Right ventricle myocardium superior (tissue), 1 donor: ENCODE results near the gene RTN4IP1. TPM values are rescaled to one million over a fixed set of nuclear protein-coding genes. Genes with fewer than 3 reads are reported as not detected.
"Not testable (repeated sequence)": the region's sequence is repeated elsewhere in the genome, so short reads cannot be mapped to it uniquely, and the experiment has no call there.

Experiments used
- ATAC-seq: fragments of 200-7000 bp; cut with Tn5 transposase; one replicate; pipeline ENCODE4 v1.9.1; 2020; ENCODE audit warnings: mild to moderate bottlenecking; ENCODE audit not compliant: poor library complexity
- DNase-seq: peaks from one replicate; pipeline ENCODE4 v3.0.0-alpha.2; 2020
- intact Hi-C: fragments of 100-400 bp; cut with DNase I; formaldehyde crosslinking; loops from one replicate; pipeline ENCODE4 v1.11.2; 2022
- total RNA-seq: library from RNA; stranded (reverse); fragmentation: NEBNext Ultra II Directional; extraction: Animal tissue kit (Norgen Biotek cat#: 25700); gene quantifications from one replicate; pipeline ENCODE4 v1.2.1, GENCODE V29; 2021
- donor health status: DM: no; HTN: yes; CAD: no; lungs with severe emphysema.

Gene RTN4IP1
- total RNA-seq, 1 donor from 2014 or later, result 20.4 TPM

DNA sequence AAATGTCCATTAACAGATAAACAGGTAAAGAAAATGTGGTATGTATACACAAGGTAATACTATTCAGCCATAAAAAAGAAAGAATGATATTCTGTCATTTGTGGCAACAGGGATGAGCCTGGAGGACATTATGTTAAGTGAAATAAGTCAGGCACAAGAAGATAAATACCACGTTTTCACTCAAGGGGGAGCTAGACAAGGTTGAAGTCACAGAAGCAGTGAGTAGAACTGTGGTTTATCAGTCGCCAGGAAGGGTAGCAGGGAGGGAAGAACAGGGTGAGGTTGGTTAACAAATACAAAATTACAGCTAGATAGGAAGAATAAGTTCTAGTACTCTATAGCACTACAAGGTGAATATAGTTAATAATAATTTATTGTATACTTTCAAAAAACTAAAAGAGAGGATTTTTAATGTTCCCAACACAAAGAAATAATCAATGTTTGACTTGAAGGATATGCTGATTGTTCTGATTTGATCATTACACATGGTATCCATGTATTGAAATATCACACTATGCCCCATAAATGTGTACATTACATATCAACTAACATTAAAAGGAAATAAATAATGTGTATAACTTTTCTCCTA lies 21.1 kb downstream of the RTN4IP1 start:
- DNase-seq (no peak), ATAC-seq (peak; percentile 57)
- intact Hi-C loops, result loop anchor here (5.0 kb wide), 1 partner anchor 369 kb away; no protein-coding TSS in a partner anchor

DNA sequence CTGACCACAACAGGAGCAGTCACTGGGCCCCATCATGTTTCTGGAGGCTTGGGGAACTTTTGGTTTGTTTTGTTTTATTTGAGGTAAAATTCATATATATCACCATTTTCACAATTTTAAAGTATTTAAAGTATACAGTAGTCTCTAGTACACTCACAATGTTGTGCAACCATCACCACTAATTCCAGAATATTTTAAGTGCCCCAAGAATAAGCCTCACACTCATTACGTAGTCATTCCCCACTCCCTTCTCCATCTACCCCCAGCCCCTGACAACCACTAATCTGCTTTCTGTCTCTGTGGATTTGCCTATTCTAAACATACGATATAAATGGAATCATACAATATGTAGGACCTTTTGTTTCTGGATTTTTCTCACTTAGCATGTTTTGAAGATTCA lies 29.0 kb downstream of the RTN4IP1 start:
- intact Hi-C loops, result no loop called here
- DNase-seq (no peak), ATAC-seq (no peak)

DNA sequence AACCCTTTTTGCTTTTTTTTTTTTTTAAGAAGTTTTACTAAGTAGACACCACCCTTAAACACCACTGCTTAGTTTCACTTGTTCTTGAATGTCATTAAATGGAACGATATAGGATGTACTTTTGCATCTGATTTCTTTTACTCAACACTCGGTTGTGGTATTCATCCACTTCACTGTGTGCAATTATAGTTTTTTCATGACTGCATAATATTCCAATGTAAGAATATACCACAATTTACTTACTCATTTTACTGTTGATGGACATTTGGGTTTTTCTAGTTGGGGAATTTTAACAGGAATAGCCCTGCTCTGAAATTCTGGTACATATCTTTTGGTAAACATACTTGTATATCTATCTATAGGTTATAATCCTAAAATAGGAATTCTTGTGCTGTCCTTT lies 29.9 kb downstream of the RTN4IP1 start:
- ATAC-seq (no peak), DNase-seq (no peak)
- intact Hi-C loops, result no loop called here

DNA sequence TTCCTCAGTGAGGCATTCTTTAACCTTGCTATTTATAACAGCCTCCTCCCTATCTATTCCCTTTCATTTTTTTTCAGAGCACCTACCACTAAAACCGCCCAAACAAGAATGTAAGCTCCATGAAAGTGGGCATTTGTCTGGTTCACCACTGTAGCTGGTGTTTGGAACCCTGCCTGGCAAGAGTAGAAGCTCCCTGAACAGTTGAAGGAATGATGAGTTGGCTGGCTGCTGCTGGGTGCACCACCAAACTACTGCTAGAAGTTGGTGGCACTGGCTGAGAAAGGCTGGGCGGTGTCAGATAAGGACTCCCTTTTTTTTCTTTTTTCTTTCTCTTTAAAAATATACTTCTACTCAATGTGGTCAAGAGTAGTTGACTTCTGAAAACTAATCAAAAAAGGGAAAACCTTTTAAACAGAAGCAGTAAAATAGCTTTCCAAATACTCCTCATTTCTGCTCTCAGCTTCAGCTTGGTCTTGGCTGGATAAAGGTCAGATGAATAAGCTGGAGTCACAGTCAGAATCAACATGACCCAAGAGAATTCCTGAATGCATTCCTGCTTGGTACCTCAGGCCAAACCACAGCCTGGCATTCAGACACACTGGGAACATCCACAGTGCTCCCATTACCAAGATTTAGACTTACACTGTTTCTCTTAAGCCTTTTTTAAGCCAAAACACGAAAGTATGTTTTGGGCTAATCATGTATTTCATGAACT lies 38.0 kb downstream of the RTN4IP1 start:
- ATAC-seq (peak; percentile 60), DNase-seq (no peak)
- intact Hi-C loops, result no loop called here

DNA sequence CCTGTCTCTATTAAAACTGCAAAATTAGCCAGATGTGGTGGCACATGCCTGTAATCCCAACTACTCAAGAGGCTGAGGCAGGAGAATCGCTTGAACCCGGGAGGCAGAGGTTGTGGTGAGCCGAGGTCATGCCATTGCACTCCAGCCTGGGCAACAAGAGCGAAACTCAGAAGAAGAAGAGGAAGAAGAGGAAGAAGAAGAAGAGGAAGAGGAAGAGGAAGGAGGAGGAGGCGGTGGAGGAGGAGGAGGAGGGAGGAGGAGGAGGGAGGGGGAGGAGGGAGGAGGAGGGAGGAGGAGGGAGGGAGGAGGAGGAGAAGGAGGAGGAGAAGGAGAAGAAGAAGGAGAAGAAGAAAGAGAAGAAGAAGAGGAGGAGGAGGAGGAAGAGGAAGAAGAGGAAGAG lies 40.4 kb downstream of the RTN4IP1 start:
- ATAC-seq, DNase-seq, intact Hi-C loops: not testable (repeated sequence)

DNA sequence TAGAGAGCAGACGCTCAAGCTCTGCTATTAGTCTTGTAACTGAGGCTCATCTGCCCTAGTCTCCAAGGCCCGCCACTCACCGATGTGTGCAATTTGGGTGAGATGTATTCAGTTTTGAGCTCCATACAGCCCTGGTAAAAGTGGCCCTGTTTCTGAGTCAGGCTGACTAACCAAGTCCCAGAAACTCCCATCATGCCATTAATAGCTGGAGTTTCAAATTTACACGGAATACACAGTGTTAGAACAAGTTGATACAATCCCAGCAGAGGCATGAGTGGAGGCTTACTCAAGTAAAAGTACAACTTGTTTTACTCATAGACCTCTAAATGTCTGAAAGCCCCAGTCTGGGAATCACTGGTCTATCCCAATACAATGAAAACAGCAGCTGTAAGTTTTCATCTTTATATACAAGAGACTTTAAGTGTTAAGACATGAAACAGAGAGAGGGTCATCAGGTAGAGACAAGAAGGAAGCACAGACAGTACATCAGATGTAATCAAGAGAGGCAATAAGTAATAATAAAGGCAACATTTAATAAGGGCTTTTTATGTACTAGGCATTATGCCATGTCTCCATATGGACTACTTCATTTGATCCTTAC lies 42.4 kb downstream of the RTN4IP1 start:
- no peak for ATAC-seq
- intact Hi-C loops, result no loop called here
- no peak for DNase-seq

DNA sequence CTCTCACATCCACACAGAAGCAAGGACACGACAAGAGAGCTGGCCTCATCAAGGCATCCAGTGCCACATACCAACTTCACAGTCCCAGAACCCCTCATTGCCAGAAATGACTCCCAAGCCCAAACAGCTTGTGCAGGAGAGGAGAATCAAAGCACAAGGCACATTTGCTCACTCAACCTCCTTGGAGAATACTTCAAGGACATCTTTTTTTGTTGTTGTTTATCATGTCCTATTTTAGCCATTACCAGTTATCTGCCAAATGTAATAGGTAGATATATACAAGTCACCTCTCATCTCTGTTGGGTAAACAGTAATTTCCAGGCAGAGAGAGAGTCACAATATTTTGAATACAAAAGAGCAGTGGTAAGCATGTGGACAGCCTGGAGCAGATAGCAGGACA lies 47.8 kb downstream of the RTN4IP1 start:
- ATAC-seq (peak; percentile 46), DNase-seq (no peak)
- intact Hi-C loops, result no loop called here

DNA sequence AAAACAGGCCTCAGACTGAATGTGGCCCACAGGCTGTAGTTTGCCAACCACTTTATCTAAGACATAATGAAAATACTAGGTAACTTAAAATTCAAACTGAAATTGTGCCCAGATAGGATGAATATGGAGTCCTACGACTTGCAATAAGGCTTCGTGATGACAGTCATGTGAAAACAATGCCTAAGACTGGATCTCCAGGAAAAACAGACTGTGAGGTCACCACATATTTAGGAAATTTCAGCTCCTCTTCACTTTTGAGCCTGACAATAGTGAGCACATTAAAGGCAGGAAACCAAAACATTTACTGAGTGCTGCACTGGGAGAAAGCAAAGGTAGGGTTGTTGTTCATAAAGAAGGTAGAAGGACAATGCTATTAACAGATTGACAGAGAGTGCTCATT lies 50.0 kb downstream of the RTN4IP1 start:
- intact Hi-C loops, result no loop called here

DNA sequence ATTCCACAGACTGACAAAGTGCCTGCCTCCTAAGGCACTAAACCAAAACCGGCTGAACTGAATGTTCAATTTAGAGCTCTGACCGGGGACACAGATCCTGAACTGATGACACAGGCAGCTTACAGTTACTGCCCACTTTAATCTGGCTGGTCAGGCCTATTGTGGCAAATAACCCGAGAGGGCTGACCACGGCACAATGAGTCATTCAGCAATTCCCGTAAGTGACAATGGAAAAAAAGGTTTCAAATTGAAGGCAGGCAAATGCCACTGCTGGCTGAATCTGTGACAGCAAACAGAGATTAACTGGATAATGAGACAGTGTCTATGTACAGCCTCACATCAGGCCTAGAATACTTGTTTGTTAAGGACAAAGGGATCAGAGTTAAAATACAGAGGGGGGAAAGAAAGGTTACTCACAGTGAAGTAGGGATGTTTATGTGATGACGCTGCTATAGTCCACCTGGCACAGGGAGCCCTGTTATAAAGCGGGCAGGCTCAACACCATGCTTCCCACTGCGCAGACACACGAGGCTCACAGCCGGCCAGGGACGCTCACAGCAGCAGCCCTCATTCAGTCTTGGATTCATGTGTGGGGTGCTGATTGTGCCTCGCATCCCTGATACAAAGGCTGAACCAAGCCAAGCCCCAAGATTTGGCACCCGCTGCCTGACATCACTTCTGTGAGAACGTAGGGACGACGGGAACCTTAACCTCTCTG lies 54.4 kb downstream of the RTN4IP1 start:
- no peak for DNase-seq
- ATAC-seq, result no peak
- intact Hi-C loops, result no loop called here

More for the DNA sequence above, 50.0 kb downstream of the RTN4IP1 start:
- ATAC-seq (no peak), DNase-seq (no peak)

DNA sequence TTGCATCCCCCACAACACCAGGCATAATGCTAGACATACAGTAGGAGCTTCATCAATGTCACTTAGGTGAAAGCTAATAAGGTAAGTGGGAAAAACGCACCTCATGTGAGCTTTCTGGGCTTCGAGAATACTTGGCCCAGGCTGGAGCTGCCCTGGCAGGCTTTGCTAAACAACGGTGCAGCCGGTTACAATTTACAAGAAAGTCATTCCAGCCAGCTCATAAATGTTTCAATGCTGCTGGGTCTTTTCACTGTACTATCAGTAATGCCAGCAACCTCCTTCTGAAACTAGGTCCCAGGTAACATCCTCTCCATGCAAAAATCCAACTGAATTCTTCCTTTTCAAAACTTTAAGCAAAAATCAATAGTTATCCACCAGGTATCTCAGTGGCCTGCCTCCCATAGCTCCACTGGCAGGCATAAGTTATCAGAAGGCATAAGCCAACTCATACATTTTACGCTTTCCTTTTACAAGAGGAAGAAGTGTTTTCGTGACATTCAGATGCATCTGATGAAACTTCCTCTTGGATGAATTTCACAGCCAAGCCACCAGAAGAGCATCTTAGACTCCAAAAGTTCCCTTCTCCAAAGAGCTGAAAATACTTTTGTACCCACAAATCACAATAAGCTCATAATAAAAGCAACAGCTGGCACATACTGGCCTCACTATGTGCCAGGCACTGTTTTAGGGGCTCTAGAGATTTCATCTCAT lies 56.3 kb downstream of the RTN4IP1 start:
- ATAC-seq, result no peak
- intact Hi-C loops, result no loop called here
- no peak for DNase-seq

DNA sequence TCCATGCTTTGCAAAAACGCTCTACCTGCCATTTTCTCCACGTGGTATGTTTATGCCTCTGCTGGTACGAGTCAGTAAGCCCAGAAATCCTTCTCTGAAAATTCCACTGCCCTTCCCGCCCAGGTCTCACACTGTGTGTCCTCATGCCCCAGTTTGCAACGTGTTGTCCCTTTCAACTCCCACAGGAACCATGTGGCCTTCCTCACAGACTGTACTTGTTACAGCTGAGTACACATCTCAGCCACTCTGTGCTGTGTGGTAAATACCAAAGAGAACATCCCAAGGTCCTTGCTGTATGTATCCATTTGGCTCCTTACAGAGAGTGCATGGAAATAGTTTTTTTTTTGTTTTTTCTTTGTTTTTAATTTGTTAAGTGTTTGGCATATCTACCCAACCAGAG lies 56.9 kb downstream of the RTN4IP1 start:
- intact Hi-C loops, result no loop called here
- DNase-seq (no peak), ATAC-seq (no peak)

DNA sequence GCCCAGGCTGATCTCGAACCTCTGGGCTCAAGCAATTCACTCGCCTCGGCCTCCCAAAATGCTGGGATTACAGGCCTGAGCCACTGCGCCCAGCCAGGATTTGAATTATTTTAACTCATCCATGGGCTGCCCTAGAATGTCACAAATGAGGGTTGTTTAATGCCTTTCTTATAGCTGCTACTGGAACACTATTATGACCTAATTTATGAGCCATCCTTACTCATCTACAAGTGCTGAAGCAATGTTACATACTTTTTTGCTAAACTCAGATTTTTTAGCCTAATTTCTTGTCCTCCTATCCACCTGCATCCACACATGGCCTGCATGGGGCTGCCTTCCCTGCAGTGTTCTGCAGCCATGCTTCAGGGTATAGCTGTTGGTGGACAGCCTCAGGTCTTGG lies 59.9 kb downstream of the RTN4IP1 start:
- intact Hi-C loops, result loop anchor here (5.0 kb wide), 1 partner anchor 122 kb away; no protein-coding TSS in a partner anchor
- ATAC-seq, result no peak
- no peak for DNase-seq

DNA sequence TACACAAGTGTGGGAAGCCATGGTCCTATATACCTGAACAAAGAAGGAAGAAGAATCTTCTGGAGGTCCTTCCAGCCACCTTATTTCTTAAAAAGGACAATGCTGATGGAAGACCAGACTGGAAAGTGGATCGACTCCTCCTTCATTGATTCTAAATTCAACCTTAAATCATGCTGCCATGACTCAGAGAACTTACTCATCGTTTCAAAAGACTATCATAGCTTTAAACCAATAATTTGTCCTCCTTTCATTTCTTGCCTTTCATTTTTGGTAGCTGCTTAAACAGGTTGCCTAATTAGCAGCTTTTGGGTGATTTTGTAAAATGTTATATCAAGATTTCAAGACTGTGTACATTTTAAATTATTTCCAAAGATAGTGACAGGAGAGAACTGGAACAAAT lies 60.8 kb downstream of the RTN4IP1 start:
- DNase-seq, result no peak
- no peak for ATAC-seq
- intact Hi-C loops, result loop anchor here (5.0 kb wide), 1 partner anchor 121 kb away; no protein-coding TSS in a partner anchor

DNA sequence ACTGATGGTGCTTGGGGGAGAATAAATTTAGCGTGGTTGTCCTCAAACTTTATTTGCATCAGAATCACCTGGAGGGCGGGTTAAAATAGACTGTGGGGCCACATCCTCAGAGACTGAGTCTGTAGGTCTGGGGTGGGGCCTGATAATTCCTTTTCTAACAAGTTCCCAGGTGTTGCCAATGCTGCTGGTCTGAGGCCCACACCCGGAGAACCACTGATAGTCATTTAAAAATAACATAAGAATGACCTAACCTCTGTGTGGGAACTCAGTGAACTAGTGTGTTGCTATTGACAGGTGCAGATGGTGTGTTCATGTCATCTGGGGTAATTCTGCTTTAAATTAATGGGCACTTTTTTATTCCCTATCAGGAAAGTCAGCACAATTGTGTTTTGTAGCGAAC lies 64.8 kb downstream of the RTN4IP1 start:
- DNase-seq (no peak), ATAC-seq (peak; percentile 73)
- intact Hi-C loops, result loop anchor here (5.0 kb wide), 1 partner anchor 227 kb away; no protein-coding TSS in a partner anchor

DNA sequence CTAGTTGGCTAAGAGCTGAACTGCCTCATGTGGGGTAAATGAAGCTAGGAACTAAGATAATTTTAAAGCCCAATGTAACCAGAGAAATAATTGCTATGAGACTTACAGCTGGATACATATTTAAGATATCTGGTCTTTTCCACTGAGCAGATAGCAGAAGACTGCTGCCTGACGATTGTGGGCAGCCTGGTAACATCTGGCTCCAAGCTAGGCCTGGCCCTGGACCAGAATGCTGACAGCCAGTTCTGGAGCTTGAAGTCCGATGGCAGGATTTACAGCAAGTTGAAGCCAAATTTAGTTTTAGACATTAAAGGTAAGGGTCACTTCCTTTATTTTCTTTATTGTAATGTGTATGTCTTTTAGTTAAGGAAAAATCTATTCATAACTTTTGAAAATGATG lies 65.7 kb downstream of the RTN4IP1 start:
- intact Hi-C loops, result loop anchor here (5.0 kb wide), 1 partner anchor 226 kb away; no protein-coding TSS in a partner anchor
- ATAC-seq (peak; percentile 84), DNase-seq (peak; percentile 65)

DNA sequence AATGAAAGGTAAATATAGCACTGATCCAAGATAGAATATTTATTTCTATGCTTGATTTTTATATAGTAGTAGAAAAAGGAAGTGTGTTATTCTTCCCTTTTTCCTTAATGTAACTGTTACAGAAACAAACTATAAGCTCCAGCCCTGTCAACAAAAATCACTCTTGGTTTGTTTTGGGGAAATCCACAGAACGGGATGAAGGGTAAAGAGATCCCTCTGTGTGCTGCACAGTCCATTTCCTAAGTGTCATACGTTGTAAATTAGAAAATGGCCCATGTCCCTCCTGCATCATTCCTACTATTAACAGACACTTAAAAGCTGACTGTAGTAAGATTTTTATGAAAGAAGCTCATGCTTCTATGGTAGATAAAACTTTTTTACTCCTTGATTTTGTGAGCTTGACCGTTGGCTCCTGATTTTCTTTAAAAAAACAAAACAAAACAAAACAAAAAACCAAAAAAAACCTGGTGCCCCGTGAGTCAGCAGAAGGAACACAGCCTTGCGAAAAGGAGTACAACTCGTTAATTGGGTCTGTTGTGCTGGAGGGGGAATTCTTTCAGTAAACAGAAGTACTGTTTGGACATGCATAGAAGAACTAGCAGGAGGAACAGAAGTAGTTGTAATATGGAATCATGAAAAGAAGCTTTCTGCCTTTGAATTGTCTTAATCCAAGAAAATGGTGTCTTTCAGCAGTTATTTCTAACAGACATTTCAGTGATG lies 67.5 kb downstream of the RTN4IP1 start:
- DNase-seq (no peak), ATAC-seq (no peak)
- intact Hi-C loops, result loop anchor here (5.0 kb wide), 1 partner anchor 225 kb away; no protein-coding TSS in a partner anchor

DNA sequence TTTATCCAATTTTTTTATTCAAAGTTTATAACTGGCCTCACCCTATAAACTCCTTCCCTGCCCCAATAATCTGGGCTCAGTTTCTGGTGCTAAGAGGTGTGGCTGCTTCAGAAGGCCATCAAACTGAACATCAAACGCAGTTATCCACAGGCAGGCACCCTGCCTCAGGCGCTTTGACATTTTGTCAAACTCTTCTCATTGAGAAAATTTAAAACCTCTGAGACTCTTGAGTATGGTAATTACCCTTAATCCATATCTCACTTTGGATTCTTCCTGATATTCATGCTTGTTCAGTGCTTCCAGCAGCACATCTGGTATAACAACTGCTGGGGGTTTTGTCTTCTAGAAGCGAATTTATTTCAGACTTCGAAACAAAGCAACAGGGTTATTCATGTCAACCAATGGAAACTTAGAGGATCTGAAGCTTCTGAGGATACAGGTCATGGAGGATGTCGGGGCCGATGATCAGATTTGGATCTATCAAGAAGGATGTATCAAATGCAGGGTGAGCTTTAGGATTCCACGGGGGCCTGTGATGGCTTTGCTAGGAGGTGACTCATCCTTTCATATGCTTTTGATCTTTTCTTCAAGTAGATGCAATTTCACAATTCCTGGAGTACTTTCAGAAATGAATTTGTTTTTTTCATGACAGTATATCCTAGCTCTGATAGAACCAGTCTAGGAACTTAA lies 68.2 kb downstream of the RTN4IP1 start:
- intact Hi-C loops, result loop anchor here (5.0 kb wide), 1 partner anchor 224 kb away; no protein-coding TSS in a partner anchor
- DNase-seq, result no peak
- ATAC-seq, result no peak
